Measurements from ENCODE around the gene SYT2.

Gene SYT2

DNA sequence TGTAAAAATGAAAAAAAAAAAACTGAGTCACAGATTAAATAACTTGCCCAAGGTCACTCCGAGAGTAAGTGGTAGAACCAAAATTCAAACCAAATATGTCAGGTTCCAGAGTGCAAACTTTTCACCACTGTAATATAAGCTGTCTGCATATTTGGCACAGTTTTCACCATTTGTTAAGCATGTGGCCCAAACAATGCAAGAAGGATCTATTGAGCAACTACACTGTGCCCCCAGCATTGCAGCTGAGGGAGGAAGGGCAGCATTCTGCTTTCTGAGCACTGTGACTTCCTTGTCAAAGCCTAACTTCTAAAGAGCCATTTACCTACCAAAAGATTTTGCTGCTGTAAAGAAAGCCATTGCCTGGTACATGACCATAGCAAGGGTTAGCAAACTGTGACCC, 133.4 kb downstream of the SYT2 start:
- Histone ChIP-seq H3K4me3 (ENCODE audit: low read depth in 1 of 2, low read length in 2 of 2) (no peak overlapping the region), H3K36me3 (ENCODE audit: insufficient read depth, low read length) (peaks cover 8% of the 10 kb centered on the region; the same call in 1 of the 2 replicates), H2AFZ (ENCODE audit: low read depth, low read length) (no peak overlapping the region), H4K20me1 (ENCODE audit: insufficient read depth, low read length) (no peaks in the 10 kb centered on the region), H3K9ac (ENCODE audit: low read depth, low read length) (no peak overlapping the region), H3K4me1 (ENCODE audit: insufficient read depth, low read length) (no peaks in the 10 kb centered on the region), H3K27ac (ENCODE audit: low read length) (no peak overlapping the region), H3K27me3 (ENCODE audit: insufficient read depth, low read length, poor library complexity) (no peaks in the 10 kb centered on the region), H3K79me2 (ENCODE audit: insufficient read depth, low read length) (no peaks in the 10 kb centered on the region), H3K9me3 (ENCODE audit: insufficient read depth, low read length, severe bottlenecking) (no peaks in the 10 kb centered on the region), H3K4me2 (ENCODE audit: insufficient read depth, low read length) (no peak overlapping the region)
- DNase-seq (no peak), ATAC-seq (ENCODE audit: insufficient read depth, low read depth) (no peak)
- TF ChIP-seq EZH2 (IDR thresholded peaks at IDR 0.05; ENCODE audit: borderline replicate concordance, low read depth, low read length, severe bottlenecking) (no peak), CTCF (IDR thresholded peaks at IDR 0.05; ENCODE audit: borderline replicate concordance, extremely low read depth, low read length, poor library complexity, severe bottlenecking) (no peak)

GRCh38 chr1:202575918-202576653, 134.2 kb downstream of the SYT2 start:
- H3K9ac ChIP-seq (ENCODE audit: low read depth, low read length), result no peak overlapping the region
- no peaks in the 10 kb centered on the region for H3K27me3 ChIP-seq (ENCODE audit: insufficient read depth, low read length, poor library complexity)
- no peak overlapping the region for H3K27ac ChIP-seq (ENCODE audit: low read length)
- H3K36me3 ChIP-seq (ENCODE audit: insufficient read depth, low read length), result peaks cover 4% of the 10 kb centered on the region; the same call in 1 of the 2 replicates
- no peak for DNase-seq
- no peak overlapping the region for H3K4me2 ChIP-seq (ENCODE audit: insufficient read depth, low read length)
- no peak overlapping the region for H2AFZ ChIP-seq (ENCODE audit: low read depth, low read length)
- H3K4me3 ChIP-seq (ENCODE audit: low read depth in 1 of 2, low read length in 2 of 2), result no peak overlapping the region
- H3K9me3 ChIP-seq (ENCODE audit: insufficient read depth, low read length, severe bottlenecking), result no peaks in the 10 kb centered on the region
- no peaks in the 10 kb centered on the region for H3K4me1 ChIP-seq (ENCODE audit: insufficient read depth, low read length)
- no peaks in the 10 kb centered on the region for H3K79me2 ChIP-seq (ENCODE audit: insufficient read depth, low read length)
- TF ChIP-seq EZH2 (IDR thresholded peaks at IDR 0.05; ENCODE audit: borderline replicate concordance, low read depth, low read length, severe bottlenecking) (no peak), CTCF (IDR thresholded peaks at IDR 0.05; ENCODE audit: borderline replicate concordance, extremely low read depth, low read length, poor library complexity, severe bottlenecking) (no peak)
- H4K20me1 ChIP-seq (ENCODE audit: insufficient read depth, low read length), result no peaks in the 10 kb centered on the region
- no peak for ATAC-seq (ENCODE audit: insufficient read depth, low read depth)

- Histone ChIP-seq H3K36me3 (ENCODE audit: insufficient read depth, low read length) (peaks cover 6% of the 10 kb centered on the region; the same call in 1 of the 2 replicates), H2AFZ (ENCODE audit: low read depth, low read length) (no peak overlapping the region), H3K9ac (ENCODE audit: low read depth, low read length) (no peak overlapping the region), H3K27me3 (ENCODE audit: insufficient read depth, low read length, poor library complexity) (no peaks in the 10 kb centered on the region), H3K9me3 (ENCODE audit: insufficient read depth, low read length, severe bottlenecking) (no peaks in the 10 kb centered on the region), H3K4me3 (ENCODE audit: low read depth in 1 of 2, low read length in 2 of 2) (no peak overlapping the region), H3K27ac (ENCODE audit: low read length) (no peak overlapping the region), H4K20me1 (ENCODE audit: insufficient read depth, low read length) (no peaks in the 10 kb centered on the region), H3K4me2 (ENCODE audit: insufficient read depth, low read length) (no peak overlapping the region), H3K79me2 (ENCODE audit: insufficient read depth, low read length) (no peaks in the 10 kb centered on the region), H3K4me1 (ENCODE audit: insufficient read depth, low read length) (no peaks in the 10 kb centered on the region)
- DNase-seq (no peak), ATAC-seq (ENCODE audit: insufficient read depth, low read depth) (no peak)
- TF ChIP-seq EZH2 (IDR thresholded peaks at IDR 0.05; ENCODE audit: borderline replicate concordance, low read depth, low read length, severe bottlenecking), result no peak
- TF ChIP-seq CTCF (IDR thresholded peaks at IDR 0.05; ENCODE audit: borderline replicate concordance, extremely low read depth, low read length, poor library complexity, severe bottlenecking), result no peak
These were observed 137.4 kb downstream of the SYT2 start for GRCh38 chr1:202572867-202573266.

Data from DND-41 (cell line).